Measurements from ENCODE around the gene FANCE.

DNA sequence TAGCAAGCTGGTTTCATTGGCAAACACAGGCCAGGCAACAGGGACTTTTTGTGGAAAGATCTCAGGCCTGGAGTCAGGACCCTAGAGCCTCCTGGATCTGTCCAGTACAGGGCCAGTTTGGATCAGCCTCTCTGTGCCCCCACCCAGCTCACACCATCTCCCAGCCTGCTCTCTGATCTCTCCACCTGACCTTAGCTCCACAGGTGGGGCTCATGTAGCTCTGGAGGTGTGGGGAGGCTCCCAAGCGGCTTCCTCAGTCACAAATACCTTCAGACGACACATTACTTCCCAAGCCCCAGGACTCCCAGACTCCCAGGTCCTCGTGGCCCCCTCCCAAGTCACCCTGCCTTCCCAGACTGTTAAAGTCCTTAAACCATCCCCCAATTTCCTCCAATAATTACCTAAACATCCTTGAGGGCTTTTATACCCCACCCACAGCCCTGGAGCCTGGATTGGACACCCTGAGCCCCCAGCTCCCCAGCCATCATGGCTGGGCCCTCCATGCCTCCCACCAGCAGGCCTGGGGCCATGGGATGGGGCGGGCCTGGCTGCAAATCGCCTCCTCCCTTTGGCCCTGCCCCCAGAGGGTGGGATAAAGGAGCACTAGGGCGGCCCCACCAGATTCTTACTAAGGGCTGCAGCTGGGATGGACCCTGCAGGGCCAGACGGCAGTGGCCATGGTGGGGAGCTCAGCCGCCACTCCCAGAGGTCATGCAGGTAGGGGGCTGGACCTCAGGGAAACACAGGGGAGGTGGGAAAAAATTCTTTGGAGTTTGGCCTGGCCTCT, 15.9 kb upstream of the FANCE start:
- no peak for TF ChIP-seq EZH2 (IDR thresholded peaks at IDR 0.05; ENCODE audit: low read depth)
- TF ChIP-seq, protein P1, sequence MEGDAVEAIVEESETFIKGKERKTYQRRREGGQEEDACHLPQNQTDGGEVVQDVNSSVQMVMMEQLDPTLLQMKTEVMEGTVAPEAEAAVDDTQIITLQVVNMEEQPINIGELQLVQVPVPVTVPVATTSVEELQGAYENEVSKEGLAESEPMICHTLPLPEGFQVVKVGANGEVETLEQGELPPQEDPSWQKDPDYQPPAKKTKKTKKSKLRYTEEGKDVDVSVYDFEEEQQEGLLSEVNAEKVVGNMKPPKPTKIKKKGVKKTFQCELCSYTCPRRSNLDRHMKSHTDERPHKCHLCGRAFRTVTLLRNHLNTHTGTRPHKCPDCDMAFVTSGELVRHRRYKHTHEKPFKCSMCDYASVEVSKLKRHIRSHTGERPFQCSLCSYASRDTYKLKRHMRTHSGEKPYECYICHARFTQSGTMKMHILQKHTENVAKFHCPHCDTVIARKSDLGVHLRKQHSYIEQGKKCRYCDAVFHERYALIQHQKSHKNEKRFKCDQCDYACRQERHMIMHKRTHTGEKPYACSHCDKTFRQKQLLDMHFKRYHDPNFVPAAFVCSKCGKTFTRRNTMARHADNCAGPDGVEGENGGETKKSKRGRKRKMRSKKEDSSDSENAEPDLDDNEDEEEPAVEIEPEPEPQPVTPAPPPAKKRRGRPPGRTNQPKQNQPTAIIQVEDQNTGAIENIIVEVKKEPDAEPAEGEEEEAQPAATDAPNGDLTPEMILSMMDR (conservative IDR thresholded peaks at IDR 0.05): no peak
